ENCODE data around the gene TMEM167B. TPM values are rescaled to one million over a fixed set of nuclear protein-coding genes. Genes with fewer than 3 reads are reported as not detected.

The TMEM167B gene
- total and polyA plus RNA-seq, 2 of the 8 experiments (the other 6 are each of a cell fraction or from before 2014, with no cell fraction given): 3.6 to 14.8 TPM

- Histone ChIP-seq H3K79me1 (ENCODE audit: low read depth, low read length) (no peaks in the 10 kb centered on the region; the same call in 1 of the 2 replicates), H2AFZ (ENCODE audit: low read length) (peak overlapping the region; percentile 51; the same call in 1 of the 2 replicates), H3K27me3 (replicated peaks in 1 of 4; ENCODE audit: control insufficient read depth in 3 of 4, extremely low read depth in 1 of 4, insufficient read depth in 3 of 4, low read length in 3 of 4) (no peaks in the 10 kb centered on the region), H3K36me3 (ENCODE audit: control insufficient read depth in 2 of 4, insufficient read depth in 4 of 4, low read length in 3 of 4) (no peaks in the 10 kb centered on the region), H2BK12ac (ENCODE audit: low read depth, low read length) (no peak overlapping the region), H3K4me1 (replicated peaks in 1 of 4; ENCODE audit: control insufficient read depth in 3 of 4, insufficient read depth in 4 of 4, low read length in 3 of 4) (no peaks in the 10 kb centered on the region), H3K56ac (replicated peaks; ENCODE audit: insufficient read length, low read depth, low read length) (no peak overlapping the region), H2BK120ac (replicated peaks; ENCODE audit: low read depth, low read length) (no peak overlapping the region), H4K91ac (replicated peaks; ENCODE audit: insufficient read length, low read length) (no peak overlapping the region), H4K20me1 (replicated peaks in 1 of 2; ENCODE audit: control insufficient read depth in 1 of 2, insufficient read depth in 2 of 2, low read length in 2 of 2) (no peaks in the 10 kb centered on the region), H3K27ac (ENCODE audit: low read depth, low read length) (no peak overlapping the region), H2BK20ac (ENCODE audit: low read length) (no peak overlapping the region), H4K8ac (ENCODE audit: extremely low read depth, insufficient read depth, low read length) (no peak overlapping the region), H3K4me2 (ENCODE audit: insufficient read depth in 1 of 2, low read depth in 2 of 2, low read length in 2 of 2) (no peak overlapping the region), H3K79me2 (ENCODE audit: control insufficient read depth in 1 of 2, insufficient read depth in 2 of 2, low read length in 2 of 2) (no peaks in the 10 kb centered on the region), H3K23ac (ENCODE audit: insufficient read length) (no peak overlapping the region), H3K9ac (replicated peaks in 1 of 4; ENCODE audit: extremely low read depth in 1 of 4, low read depth in 3 of 4, low read length in 3 of 4) (no peak overlapping the region), H3K4ac (replicated peaks; ENCODE audit: insufficient read length, low read depth, low read length) (no peak overlapping the region), H2AK5ac (ENCODE audit: low read depth, low read length) (no peak overlapping the region), H2BK5ac (ENCODE audit: low read depth, low read length) (no peak overlapping the region), H3K9me3 (ENCODE audit: insufficient read depth in 2 of 2, low read depth in 1 of 2, low read length in 1 of 2) (0 out of 4 replicates have a peak, but pooled peaks cover 0 to under 1% of the 10 kb centered on the region in 2 experiments), H4K5ac (ENCODE audit: insufficient read length, low read depth, low read length) (no peak overlapping the region), H2BK15ac (ENCODE audit: low read length) (no peak overlapping the region), H3K14ac (ENCODE audit: insufficient read length) (no peak overlapping the region), H3K23me2 (ENCODE audit: low read depth, low read length) (peaks cover under 1% of the 10 kb centered on the region; the same call in 1 of the 2 replicates), H3K4me3 (ENCODE audit: extremely low read depth in 1 of 4, insufficient read depth in 2 of 4, low read depth in 3 of 4, low read length in 4 of 4) (no peak overlapping the region), H3K18ac (ENCODE audit: extremely low read depth, low read length) (no peak overlapping the region)
- WGBS, 2 experiments (ENCODE audit: extremely low coverage in 1 of 2, insufficient coverage in 1 of 2, insufficient read length in 1 of 2, insufficient replicate concordance in 2 of 2, low coverage in 1 of 2, low lambda C conversion rate in 2 of 2, missing lambda C conversion rate in 1 of 2): 87% methylated on average over 6 of the region's 6 CpGs; no CpG with 5 or more reads in 1 of the 2 experiments
- POLR2A ChIA-PET (ENCODE audit: partially characterized antibody): interaction anchor here (1.5 kb wide), 1 partner anchor 13 kb away, joined by 4 read pairs; no protein-coding TSS in a partner anchor
- CTCF ChIA-PET (ENCODE audit: partially characterized antibody): no interaction called here
- TF ChIP-seq, protein P1, sequence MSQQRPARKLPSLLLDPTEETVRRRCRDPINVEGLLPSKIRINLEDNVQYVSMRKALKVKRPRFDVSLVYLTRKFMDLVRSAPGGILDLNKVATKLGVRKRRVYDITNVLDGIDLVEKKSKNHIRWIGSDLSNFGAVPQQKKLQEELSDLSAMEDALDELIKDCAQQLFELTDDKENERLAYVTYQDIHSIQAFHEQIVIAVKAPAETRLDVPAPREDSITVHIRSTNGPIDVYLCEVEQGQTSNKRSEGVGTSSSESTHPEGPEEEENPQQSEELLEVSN (IDR thresholded peaks at IDR 0.05): no peak
- TF ChIP-seq TBP (IDR thresholded peaks at IDR 0.05; ENCODE audit: low read depth, low read length): no peak
- TF ChIP-seq CBX8 (IDR thresholded peaks at IDR 0.05; ENCODE audit: borderline replicate concordance, low read depth, low read length): no peak
- no peak for TF ChIP-seq SP4 (IDR thresholded peaks at IDR 0.05; ENCODE audit: low read length)
- no peak for TF ChIP-seq SIX5 (IDR thresholded peaks at IDR 0.05; ENCODE audit: low read depth, low read length)
- no peak for TF ChIP-seq ASH2L (IDR thresholded peaks at IDR 0.05; ENCODE audit: low read length)
- TF ChIP-seq, protein P2, sequence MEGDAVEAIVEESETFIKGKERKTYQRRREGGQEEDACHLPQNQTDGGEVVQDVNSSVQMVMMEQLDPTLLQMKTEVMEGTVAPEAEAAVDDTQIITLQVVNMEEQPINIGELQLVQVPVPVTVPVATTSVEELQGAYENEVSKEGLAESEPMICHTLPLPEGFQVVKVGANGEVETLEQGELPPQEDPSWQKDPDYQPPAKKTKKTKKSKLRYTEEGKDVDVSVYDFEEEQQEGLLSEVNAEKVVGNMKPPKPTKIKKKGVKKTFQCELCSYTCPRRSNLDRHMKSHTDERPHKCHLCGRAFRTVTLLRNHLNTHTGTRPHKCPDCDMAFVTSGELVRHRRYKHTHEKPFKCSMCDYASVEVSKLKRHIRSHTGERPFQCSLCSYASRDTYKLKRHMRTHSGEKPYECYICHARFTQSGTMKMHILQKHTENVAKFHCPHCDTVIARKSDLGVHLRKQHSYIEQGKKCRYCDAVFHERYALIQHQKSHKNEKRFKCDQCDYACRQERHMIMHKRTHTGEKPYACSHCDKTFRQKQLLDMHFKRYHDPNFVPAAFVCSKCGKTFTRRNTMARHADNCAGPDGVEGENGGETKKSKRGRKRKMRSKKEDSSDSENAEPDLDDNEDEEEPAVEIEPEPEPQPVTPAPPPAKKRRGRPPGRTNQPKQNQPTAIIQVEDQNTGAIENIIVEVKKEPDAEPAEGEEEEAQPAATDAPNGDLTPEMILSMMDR (IDR thresholded peaks at IDR 0.05; ENCODE audit: control extremely low read depth in 1 of 3, insufficient read depth in 1 of 3, low read depth in 1 of 3, low read length in 3 of 3): no peak
- no peak for TF ChIP-seq RAD21 (IDR thresholded peaks at IDR 0.05 in 1 of 2, conservative IDR thresholded peaks at IDR 0.05 in 1 of 2; ENCODE audit: low read depth in 2 of 2, low read length in 2 of 2)
- FAIRE-seq (no peak), DNase-seq (ENCODE audit: low read depth in 1 of 2, low spot score in 2 of 2) (no peak)
Measured at GRCh38 chr1:109047339-109047738, 43.2 kb upstream of the TMEM167B start.

Measured in H1 (cell line).